DMS 273 (cell line): ENCODE results near the gene MPV17L2.

ENCODE experiments used
- DNase-seq: peaks from one replicate; lab custom pipeline; 2025; ENCODE audit not compliant: unreplicated experiment; lab: John Stamatoyannopoulos, UW

MPV17L2 gene

GRCh38 chr19:18160493-18160970 is 32.5 kb upstream of the MPV17L2 start:
- no peak for DNase-seq

- DNase-seq = peak; percentile 92
Observed at GRCh38 chr19:18160971-18161635, 31.9 kb upstream of the MPV17L2 start.

DNA sequence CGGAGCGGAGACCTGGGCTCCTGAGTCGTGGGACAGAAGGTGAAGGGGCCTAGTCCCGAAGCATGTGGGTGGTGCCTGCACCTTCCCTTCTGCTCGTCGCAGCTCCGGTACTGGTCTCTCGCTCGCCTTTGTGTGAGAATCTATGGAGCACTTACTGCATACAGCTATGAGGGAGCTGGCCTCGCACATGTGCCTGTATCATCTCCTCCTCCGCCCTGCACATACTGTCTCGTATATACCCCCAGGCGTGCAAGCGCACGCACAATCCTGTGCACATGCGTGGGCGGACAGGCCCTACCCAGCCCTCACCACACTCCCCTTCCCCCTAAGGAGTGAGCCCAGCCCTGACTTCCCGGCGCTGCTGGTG is 31.4 kb upstream of the MPV17L2 start:
- DNase-seq = no peak

- no peak for DNase-seq
Observed at GRCh38 chr19:18164072-18164471, 28.9 kb upstream of the MPV17L2 start.

DNA sequence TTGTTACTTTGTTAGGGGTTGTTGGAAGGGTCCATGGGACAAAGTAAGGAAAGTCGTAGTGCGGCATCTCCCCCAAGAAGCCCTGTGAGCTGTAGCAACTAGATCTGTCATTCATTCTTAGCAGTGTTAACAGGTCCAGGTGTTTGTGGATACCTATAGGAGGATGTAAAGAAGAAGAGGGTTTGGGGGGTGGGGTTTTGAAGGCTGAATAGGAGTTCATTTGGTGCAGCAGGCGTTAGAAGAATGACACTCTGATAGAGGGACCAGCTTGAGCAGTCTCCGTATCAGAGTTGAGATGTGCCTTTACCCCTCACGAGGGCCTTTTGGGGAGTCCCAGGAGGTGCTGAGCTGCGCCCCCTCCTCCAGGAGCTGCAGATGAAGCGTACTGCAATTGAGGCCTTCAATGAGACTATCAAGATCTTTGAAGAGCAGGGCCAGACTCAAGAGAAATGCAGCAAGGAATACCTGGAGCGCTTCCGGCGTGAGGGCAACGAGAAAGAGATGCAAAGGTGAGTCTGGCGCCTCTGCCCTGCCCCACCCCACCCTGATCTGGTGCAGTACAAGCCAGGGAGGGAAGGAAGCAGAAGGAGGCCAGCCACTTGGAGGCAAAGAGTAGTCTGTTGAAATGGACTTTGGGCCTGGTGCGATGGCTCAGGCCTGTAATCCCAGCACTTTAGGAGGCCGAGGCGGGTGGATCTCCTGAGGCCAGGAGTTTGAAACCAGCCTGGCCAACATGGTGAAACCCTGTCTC is 27.0 kb upstream of the MPV17L2 start:
- no peak for DNase-seq

- no peak for DNase-seq
Observed at GRCh38 chr19:18167011-18167410, 26.0 kb upstream of the MPV17L2 start.

- DNase-seq = peak; percentile 75
Observed at GRCh38 chr19:18167975-18168645, 24.9 kb upstream of the MPV17L2 start.

DNA sequence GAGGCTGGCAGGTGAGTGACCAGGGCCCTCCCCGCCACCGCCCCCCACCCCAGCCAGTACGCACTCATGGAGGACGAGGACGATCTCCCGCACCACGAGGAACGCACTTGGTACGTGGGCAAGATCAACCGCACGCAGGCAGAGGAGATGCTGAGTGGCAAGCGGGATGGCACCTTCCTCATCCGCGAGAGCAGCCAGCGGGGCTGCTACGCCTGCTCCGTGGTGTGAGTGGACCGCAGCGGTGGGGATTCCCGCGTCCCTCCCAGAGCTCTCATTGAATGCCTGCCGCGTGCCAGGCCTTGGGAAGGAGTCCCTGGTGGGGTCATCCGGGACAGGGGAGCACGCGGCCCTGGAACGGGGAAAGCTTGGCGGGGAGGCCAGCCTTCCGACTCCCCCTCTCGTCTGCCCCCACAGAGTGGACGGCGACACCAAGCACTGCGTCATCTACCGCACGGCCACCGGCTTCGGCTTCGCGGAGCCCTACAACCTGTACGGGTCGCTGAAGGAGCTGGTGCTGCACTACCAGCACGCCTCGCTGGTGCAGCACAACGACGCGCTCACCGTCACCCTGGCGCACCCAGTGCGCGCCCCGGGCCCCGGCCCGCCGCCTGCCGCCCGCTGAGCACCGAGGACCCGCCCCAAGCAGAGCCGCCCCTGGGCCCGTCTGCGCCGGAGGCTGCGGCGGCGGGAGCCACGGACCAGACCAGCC is 24.2 kb upstream of the MPV17L2 start:
- DNase-seq = no peak

GRCh38 chr19:18170714-18171255 is 22.2 kb upstream of the MPV17L2 start:
- no peak for DNase-seq

DNA sequence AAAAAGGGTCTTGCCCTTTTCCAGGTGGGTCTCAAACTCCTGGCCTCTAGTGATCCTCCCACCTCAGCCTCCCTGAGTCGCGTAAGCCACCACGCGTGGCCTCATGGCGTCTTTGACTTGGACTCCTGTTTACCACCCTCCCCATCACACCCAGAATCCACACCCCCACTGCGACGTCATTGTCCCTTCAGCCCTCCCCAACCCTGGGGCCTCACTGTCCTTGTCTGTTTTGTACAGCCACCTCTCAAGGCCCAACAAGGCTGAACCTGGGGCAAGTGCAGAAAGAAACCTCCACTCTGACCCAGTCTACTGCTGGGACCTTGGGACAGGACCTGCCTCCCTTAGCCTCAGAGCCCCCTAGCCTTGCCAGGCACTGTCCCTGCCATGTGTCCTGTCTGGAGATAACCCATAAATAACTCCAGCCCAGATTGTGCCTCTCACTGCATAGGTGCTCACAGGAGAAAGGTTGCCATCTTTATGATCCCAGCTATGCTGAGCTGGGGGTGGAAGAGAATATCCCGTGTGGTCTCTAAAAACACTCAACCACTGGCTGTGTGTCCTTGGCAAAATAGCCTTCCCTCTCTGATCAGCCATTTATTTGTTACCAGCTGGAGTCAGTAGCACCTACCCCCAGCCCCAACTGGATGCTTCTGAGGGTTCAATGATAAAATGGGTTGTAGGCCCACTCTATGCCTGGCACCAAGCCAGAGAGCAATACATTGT is 21.3 kb upstream of the MPV17L2 start:
- DNase-seq = peak; percentile 47

DNA sequence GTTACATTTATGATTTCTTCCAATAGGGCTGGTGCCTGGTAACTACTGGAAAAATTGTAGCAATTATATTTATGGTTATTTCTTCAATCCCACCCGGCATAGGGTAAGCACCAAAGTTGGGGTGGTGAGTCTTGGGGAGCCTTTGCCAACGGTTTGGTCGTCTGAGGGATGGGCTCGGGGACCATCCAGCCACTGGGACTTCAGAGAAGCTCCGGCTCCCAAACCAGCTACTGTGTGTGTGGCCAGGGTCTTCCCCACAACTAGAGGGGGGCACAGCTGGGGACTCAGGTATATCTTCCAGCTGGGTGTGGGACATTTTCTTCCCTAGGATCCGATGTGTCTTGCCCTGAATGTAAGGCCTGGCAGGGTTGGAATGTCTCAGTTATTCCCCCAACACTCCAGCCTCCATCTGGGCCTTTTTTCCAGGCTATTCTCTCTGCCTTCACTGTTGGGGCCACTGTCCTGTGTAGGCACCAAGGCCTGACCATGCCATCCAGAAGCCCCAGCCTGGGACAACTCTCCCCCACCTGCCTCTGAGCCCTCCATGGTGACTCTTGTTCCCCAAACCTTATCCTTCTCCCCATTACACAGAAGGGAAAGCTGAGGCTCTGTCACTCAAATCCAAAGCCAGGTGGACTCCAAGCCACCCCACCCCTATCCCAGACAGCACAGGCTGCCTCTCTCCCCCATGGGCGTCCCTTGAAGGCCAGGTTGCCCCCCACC is 20.5 kb upstream of the MPV17L2 start:
- no peak for DNase-seq

DNA sequence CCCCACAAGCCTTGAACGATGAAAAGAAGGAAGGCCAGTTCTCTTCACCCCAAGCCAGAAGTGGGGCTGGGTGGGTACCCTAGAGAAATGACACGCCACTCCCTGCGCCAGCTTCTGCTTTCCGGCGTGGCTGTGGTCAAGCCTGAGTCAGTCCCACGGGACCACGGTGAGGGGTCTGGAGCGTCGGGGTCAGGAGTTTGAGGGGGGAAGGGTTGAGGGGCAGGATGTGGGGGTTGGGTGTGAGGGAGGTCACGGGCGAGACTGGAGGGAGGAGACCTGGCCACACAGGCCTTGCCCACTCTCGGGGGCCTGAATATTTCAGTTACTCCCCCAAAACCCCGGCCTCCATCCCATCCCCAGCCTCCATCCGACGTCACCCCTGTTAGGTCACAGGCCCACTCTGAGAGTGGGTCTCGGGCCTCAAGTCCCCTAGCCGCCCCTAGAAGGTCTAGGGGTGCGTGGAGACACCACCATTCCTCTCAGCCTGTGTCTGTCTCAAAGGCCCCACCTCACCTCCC is 19.9 kb upstream of the MPV17L2 start:
- DNase-seq = no peak

- DNase-seq = peak; percentile 94
Observed at GRCh38 chr19:18173572-18174288, 19.3 kb upstream of the MPV17L2 start, which contains the start of gene IFI30. IFI30 (plus strand) TSS chr19:18173813; CDS start chr19:18173842, 29 bp downstream.

- no peak for DNase-seq
Observed at GRCh38 chr19:18174983-18175382, 18.0 kb upstream of the MPV17L2 start.

GRCh38 chr19:18176367-18177310 is 16.4 kb upstream of the MPV17L2 start:
- no peak for DNase-seq

GRCh38 chr19:18179957-18180356 is 13.1 kb upstream of the MPV17L2 start:
- DNase-seq = no peak

DNA sequence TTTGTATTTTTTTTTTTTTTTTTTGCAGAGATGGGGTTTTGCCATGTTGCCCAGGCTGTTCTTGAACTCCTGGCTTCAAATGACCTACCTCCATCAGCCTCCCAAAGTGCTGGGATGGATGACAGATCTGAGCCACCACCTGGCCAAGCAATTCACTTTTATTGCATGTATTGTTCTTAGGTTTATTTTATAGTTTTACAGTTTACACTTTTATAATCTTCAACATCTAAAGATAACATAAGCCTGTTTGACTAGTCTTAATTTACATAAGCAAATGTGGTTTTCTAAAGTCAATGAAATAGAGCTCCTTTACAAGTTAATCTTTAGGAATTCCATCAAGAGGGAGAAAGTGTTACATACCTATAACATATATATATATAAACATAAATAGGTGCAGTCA is 9.5 kb upstream of the MPV17L2 start:
- DNase-seq = no peak

DNA sequence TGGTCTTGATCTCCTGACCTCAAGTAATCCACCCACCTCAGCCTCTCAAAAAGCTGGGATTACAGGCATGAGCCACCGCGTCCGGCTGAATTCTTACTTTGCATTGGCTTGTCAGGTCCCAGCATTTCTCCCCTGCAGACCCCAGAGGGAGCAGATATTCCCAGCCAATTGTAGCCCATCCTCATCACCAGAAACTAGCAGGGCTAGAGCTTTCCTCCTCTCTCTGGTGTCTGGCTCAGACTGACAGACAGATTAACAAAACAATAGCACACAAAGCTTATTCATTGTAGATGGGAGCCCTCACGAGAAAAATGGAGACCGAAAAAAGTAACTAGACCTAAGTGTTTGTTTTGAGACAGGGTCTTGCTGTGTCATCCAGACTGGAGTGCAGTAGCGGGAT is 7.5 kb upstream of the MPV17L2 start:
- no peak for DNase-seq
